HG03039 (cell line): ENCODE measurements around the gene ZNF99.
"Not testable (repeated sequence)": the region's sequence is repeated elsewhere in the genome, so short reads cannot be mapped to it uniquely, and the experiment has no call there.

Experiments used
- ATAC-seq: cut with Tn5 transposase; IDR thresholded peaks from one replicate; pipeline ENCODE4 v1.9.1; 2021; ENCODE audit warnings: mild to moderate bottlenecking, moderate library complexity; ENCODE audit not compliant: unreplicated experiment

Gene ZNF99

DNA sequence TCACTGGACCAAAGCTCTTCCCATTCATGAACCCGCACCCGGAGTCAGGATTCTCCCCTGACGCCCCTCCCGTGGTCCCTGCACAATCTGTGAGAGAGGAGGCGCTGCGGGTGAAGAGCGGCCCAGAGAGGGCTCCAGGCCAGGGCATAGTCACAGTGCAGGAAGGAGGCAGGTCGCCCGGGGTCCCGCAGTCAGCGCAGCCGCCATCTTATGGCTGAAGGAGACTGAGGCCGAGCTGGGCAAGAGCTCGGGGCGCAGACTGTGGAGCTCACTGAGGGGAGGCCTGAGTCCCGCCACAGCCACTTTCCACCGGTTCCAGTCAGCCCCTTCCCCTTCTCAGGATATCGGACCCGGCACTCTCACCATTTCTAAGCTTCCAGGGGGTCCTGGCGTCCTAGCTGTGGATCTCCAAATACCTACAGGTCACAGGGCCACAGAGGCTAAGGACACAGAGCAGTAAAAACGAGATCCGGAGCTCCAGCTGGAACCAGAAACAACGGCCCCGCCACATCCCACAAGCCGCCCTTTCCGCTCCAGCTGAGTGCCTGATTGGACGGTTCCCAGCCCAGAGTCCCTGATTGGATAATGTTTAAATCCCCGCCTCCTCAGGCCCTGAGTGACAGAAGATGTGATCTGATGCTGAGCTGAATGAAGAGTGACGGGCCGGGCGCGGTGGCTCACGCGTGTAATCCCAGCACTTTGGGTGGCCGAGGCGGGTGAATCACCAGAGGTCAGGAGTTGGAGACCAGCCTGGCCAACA, at the start of gene ZNF99:
Gene ZNF99, minus strand, starts transcription at position 501 of the 760 bp plus-strand sequence. Its CDS starts 135 bp downstream, at position 366.
- no peak for ATAC-seq

DNA sequence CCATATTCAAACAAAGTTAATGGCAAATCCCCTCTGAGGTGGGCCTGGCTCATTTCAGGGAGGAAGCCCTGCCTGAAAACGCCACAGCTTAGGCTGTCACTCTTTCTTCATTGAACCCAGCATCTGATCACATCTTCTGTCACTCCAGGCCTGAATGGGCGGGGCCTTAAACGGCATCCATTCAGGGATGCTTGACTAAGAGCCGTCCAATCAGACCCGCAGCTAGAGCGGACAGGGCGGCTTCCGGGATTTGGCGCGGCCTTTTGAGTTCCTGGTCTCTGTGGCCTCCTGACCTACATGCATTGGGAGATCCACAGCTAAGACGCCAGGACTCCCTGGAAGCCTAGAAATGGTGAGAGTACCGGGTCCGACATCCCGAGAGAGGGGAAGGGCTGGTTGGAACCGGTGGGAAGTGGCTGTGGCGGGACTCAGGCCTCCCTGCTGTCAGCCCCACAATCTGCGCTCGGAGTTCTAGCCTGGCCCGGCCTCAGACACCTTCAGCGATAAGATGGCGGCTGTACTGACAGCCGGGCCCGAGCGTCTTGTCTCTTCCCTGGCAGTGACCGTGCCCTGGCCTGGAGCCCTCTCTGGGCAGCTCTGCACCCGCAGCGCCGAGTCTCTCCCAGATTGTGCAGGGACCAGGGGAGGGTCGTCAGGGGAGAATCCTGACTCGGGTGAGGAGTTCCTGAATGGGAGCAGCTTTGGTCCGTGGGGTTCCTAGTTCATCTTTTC, 48.2 kb upstream of the ZNF99 start, which contains the start of gene ZNF723:
Gene ZNF723, plus strand, starts transcription at position 261 of the 732 bp plus-strand sequence. Its CDS starts 89 bp downstream, at position 350.
- ATAC-seq = no peak

GRCh38 chr19:22831211-22831610, 47.3 kb upstream of the ZNF99 start:
- no peak for ATAC-seq

DNA sequence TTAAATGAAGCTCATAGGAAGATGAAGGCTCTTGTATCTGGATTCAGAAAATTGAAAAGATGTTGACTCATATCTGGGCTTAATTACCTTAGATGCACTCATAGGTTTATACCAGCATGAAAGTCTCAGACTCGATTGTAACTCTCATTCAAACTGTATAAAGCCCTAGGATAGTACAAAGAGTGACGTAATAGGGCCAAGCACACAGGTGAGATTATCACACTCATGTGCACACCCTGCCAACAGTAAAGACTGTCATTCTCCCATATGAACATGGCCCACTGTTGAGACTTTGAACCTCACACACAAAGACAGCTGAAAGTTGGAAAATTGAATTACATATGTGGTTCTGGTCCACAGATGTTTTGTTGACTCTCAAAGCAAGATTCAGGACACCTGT, 30.2 kb upstream of the ZNF99 start:
- no peak for ATAC-seq

DNA sequence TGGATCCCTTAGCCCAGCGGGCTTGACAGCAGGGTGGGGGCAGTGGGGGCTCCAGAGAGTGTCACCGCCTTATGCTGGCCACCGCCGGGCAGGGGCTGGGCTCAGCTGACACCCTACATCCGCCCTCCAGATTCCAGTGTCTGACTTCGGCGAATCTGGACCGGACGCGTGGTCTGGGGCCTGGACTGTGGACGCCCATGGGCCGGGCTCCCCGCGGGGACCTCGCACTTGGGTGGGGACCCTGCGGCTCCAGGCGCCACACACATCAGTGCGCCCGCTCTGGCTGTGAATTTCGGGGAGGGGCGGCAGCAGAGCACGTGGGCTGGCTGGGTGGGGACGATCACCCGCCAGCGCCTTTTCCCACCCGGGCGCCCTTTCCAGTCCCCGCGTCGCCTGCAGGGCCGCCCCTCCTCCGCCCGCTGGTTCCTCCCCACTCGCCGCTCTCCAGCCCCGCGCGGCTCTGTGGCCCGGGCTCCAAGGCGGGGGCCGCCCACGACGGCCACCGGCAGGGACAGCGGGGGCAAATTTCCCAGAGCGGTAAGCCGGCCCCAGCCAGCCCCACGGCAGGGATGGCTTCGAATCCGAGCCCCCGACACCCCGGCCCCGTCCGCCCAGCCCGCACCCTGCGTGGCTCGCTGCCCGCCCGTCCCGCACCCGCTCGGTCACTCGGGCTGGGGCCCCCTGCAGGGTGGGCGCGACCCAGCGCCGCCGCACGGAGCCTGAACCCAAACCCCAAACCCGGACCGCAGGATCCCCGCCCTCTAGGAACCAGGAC, 23.3 kb upstream of the ZNF99 start:
- ATAC-seq = no peak

DNA sequence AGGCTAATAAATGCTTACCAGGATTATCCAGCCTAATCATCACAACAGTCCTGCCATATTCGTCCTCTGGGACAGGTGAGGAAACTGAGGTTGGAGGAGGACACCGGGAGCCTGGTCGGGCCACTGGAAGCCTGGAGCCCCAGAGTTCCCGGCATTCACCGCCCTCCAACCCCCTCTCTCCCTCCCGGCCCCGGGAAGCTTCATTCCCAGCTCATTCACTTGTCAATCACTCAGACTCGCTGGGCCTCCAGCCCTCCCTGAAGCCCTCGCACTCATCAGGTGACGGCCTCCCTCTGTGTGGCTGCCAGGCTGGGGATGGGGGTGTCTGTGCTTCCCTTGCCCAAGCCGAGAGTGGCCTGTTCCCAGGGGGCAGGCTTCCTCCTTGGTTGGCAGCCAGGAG, 22.5 kb upstream of the ZNF99 start:
- ATAC-seq = no peak

DNA sequence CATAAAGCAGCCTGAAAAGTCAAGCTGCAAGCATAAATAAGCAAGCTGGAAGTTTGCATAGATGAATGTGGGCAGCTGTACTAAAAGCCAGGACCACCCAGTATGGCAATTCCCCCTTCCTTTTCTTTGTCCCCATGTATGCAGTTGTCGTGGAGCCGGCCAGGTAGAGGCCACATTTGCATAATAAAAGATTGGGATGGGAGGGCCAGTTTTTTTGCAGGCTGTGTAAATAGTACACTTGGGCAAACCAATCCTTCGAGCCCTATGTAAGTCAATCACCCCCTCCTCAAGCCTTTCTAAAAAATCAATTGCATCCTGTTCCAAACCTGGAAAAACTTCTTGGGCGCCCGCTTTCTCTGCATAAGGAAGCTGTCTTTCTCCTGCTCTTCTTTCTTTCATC, 13.1 kb upstream of the ZNF99 start:
- ATAC-seq = no peak

- not testable (repeated sequence) for ATAC-seq
These were observed 8.9 kb upstream of the ZNF99 start for GRCh38 chr19:22792863-22793262.

- no peak for ATAC-seq
These were observed 47.9 kb downstream of the ZNF99 start for GRCh38 chr19:22735911-22736645.

- ATAC-seq = no peak
These were observed 50.3 kb downstream of the ZNF99 start for GRCh38 chr19:22733691-22734090.

DNA sequence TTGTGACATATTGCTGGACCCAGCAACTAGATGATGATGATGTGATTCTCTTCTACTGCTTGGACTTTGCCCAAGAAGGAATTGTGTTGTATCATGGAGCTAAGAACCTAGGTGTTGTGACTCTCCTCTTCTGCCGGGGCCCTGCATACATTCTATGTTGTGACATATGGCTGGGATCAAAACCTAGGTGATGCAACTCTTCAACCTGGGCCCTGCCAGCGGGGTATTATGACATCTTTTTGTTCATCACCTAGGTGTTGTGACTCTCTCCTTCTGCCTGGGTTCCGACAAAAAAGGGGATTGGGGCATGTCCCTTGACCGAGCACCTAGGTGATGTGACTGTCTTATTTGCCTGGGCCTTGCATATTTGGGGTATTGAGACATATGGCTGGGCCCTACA, 55.7 kb downstream of the ZNF99 start:
- ATAC-seq = not testable (repeated sequence)

- ATAC-seq = not testable (repeated sequence)
These were observed 62.4 kb downstream of the ZNF99 start for GRCh38 chr19:22721533-22721932.

DNA sequence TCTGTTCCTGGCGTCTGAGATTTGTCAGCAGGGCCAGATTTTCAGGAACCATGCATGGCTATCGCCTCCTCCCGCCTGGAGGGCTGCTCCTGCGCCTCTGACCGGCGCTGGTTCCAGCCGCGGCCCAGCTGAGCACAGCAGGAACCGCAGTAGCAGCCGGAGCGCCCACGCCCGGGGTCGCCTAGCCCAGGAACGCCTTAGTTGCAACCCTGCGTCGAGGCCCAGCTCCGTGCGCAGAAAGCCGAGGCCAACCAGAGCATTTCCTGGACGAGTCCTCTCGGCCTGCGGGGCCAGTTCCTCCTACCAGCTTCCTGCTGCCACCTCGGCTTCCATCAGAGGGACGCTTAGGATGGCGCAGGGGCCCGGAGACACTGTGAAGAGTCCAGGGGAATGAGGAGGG, 75.0 kb downstream of the ZNF99 start:
- no peak for ATAC-seq

- ATAC-seq = not testable (repeated sequence)
These were observed 80.9 kb downstream of the ZNF99 start for GRCh38 chr19:22703096-22703495.

DNA sequence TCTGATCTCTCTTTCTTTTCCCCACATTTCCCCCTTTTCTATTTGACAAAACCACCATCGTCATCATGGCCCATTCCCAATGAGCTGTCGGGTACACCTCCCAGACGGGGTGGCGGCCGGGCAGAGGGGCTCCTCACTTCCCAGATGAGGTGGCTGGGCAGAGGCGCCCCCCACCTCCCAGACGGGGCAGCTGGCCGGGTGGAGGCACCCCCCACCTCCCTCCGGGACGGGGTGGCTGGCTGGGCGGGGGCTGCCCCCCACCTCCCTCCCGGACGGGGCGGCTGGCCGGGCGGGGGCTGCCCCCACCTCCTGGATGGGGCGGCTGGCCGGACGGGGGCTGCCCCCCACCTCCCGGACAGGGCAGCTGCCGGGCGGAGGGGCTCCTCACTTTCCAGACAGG, 81.3 kb downstream of the ZNF99 start:
- not testable (repeated sequence) for ATAC-seq
